DMS153 treated with DMSO at 0.1 percent for 48 hours (cell line): Measurements from ENCODE around the gene IKZF2.

Source experiments
- DNase-seq: peaks from one replicate; lab custom pipeline; 2025; ENCODE audit not compliant: unreplicated experiment; lab: John Stamatoyannopoulos, UW

The IKZF2 gene

DNA sequence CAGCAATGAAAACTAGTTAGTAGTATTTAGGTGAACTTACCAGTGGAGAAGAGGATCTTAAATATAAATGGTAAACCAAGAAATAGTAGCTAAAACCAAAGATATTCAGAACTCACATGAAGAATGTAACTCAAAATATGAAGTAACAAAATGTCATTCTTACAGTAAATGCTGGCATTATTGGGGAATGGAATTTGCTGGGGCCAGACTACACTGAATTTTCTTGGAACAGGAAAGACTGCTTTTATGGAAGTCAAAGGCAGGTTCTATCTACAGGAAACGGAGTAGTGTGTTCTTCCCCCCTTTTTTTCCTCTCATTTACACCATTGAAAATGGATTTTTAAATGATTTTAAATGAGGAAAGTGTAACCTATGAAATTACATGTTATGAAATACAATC is 188.7 kb downstream of the IKZF2 start:
- DNase-seq = no peak

DNA sequence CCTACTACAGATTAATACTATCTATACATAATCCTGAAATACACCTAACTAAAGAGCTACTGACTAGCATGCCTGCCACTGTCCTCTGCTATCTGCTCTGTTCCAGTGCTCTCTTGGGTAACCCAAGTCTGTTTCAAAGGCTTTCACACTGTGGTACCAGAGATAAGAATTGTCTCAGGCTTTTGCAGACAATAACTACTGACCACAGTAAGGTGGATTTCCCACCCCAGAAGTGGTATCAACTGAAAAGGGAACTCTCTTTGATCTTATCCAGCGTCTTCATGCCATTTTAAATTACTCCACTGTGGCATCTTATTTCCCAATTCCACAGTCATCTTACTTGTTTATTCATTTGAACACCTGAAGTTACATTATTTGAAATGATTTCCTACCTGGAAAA is 190.2 kb downstream of the IKZF2 start:
- DNase-seq = no peak

DNA sequence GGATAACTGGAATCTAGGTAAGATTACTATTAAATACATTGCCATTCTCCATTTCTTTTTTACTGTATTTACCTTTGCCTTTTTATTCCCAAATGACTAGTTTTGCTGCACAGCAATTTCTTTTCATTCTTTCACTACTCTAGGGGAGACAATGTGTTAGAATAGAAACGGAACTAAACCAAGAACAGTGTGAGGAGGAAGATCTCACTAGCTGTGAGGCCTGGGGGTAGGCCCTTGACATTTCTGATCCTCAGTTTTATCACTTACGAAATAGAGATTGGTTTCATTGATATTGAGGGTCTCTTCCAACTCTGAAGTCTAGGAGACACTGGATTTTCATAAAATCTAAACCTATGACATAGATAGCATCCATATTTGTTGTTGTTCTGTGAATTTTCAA is 191.1 kb downstream of the IKZF2 start:
- DNase-seq = no peak

DNA sequence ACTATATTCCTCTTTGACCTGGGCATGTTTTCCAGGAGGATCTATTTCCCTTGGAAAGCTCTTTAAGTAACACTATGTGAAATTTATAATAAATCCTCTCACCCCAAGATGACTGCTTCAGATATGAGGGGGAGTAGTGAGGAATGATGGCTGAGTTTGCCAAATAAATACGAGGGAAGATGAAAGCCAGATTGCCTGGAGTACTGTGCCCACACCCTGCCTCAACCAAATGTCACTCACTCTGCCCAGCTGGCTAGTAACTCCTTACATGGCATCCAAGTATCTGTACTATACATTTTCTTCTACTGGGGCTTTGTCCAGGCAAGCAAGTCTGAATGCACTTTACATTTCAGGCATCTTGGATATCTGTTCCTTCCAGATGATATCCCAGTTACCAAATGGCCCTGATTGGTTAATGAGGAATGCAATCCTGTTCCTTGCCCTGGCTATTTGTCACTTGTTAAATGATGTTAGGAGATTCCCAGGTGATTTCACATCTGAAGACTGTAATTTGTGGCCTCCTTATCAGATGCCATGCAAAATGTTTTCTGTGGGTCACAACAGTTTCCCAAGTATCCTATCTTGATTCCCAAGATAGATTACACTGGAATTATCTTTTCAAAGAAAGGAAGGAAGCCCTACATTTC is 191.8 kb downstream of the IKZF2 start:
- no peak for DNase-seq

DNA sequence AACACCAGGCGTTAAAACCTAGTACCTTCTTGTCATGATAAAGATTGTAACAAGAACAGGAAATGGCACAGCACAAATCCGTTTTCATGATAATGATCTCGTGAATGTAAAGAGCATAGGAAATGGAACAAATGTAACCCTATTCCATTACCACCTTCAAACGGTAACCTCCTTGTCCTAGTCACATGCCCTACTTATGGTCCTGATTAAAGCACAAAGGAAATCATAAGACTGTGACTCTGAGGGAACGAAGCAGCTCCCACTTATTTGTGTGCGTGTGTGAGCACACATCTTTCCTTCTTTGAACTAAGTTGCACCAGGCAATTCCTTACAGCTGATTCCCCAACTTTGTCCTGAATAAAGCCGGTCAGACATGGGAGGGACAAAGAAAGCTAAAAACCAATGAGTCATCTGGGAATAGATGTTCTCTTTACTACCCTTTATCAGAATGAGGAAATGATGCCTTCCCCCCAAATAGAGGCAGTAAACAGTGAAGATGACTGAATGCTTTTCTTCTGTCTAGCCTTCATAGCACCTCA is 192.6 kb downstream of the IKZF2 start:
- no peak for DNase-seq

DNA sequence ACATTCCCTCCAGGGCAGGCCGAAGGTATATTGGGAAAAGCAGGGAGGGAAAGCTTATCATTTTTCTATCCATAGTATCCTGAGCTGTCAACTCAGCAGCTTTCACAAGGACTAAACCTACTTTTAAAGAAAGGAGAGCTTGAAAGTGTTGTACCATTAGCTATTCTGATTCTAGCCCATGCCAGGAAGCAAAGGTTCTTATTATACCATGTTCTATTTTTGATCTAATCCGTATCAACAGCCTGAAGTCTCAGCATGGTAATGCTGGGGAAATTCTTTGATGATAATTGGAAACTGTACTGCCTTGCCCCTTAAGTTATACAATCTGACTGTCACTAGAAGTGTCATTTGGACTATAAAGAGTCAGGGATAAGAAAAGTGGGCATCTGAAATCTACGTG is 193.3 kb downstream of the IKZF2 start:
- no peak for DNase-seq

DNA sequence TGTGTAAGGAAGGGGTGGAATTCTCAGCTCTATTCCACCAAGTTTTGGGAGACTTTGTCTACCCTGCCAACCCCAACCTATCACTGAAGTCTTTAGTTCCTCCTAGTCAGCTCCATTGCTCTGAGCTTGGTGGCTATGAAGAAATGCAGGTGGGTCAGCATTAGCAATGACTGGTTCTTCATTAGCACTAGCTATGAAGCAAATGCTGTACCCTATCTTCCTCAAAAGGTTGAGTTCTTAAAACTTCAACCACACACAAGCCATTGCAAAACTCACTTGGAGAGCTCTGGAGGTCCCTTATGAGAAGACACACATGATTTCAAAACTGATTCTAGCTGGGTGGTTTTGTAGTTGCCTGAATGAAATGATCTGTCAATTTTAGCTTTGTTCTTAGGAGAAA is 193.8 kb downstream of the IKZF2 start:
- DNase-seq = no peak

DNA sequence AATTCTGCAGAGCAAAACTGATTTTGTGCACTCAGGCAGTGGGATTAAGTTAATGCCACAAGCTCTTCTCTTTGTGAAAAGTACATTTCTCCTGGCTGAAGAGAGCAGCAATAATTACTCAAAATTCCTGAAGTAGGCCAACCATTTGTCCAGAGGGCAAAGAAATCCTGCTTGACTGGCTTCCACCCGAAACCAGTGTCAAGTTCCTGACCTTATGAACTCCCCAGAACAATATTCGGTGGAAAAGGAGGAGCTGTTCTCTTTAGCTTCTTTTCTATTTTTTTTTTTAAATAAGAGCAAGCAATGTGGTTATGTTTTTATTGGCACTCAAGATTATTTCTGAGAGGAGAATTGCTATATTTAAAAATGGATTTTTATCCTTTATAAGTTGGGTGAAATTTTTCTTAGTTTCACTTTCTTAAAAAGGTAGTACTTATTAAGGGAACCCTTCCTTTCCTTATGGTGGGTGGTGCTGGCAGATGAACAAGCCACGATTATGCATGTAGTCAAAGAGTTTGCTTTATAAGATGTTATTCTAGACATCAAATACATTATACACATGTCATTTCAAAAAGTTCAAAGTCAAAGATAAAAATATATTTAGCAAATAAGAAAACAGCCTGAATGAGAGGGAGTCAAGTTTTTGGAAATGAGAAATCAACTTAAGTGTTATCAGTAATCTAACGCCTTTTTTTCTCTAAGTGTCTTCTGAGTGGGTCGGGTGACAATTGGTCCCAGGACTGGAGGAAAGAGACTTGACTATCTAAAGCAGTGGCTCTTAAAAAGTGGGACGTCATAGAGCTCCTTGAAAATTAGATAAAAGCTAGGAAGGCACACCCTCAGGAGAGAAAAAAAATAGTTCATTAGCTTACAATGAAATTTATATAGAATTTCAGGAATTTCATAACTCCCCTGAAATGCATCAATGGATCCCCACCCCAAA is 194.5 kb downstream of the IKZF2 start:
- DNase-seq = no peak

DNA sequence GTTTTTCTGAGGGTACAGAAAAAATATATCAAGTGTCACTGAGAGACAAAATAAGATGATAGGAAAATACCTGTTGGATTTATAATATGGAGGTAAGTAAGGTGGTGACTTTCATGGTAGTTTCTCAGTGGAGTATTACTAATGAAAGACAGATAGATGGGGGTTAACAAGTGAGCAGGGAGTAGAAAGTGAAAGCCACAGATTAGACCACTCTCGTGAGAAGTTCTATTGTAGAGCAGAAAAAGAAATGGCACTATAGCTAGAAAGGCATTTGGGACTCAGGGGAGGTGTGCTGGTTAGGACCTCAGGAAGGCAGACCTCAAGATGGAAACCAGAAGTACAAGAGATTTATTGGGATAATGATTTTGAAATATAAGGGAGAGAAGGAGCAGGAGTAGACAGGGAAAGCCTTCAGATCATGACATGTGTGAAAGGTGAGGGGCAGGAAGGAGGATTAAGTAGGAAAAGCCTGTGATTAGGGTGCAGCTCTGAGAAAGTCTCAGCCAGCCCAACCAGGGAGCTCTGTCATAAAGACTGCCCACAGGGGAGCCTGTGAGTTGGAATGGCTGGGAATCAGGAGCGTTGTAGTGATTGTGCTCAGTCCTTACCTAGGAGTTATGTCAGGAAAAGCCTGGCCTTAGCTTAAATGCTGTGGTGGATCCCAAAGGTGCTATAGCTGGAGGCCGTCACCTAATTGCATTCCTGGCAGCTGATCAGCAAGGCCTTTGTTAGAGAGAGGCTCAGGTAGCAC is 198.1 kb downstream of the IKZF2 start:
- DNase-seq = no peak

DNA sequence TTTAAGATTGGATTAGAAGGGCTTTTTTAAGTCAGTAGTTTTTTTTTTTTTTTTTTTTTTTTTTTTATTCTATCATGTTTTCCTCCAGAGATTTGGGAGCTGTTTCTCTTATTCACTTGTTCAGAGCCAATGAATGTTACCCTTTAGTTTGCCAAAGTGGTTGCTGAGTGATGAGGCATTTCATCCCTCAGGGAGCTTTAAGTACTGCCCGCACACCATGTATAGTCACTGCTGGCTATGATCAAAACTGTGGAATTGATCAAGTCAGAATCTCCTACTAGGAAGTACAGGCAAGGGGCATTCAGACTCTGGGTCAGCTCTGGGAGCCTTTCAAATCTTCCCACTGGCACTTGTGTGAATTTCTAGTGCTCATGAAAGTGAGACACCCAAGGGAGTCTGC is 201.6 kb downstream of the IKZF2 start:
- no peak for DNase-seq
